ENCODE data around the gene UFC1.

Gene UFC1

GRCh38 chr1:161172349-161172748, 18.6 kb downstream of the UFC1 start:
- no peak for DNase-seq

- no peak for DNase-seq
Measured at GRCh38 chr1:161172776-161173376, 19.1 kb downstream of the UFC1 start.

DNA sequence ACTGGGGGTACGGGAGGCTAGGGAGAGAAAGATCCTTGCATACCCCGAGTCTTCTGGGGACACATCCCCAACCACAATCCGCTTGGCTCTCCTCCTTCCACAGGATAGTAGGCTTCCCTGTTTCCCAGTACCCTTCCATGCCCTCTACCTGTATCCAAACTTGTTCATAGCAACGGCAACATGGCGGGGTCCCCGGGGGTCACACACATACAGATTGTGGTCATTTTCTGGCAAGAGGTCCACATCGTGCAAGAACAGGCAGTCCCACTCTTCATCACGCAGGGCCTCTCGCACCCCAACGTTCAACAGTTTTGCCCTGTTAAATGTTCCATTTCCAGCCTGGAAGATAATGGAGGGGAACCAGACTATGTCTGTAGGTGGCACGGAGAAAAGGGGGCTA, 19.9 kb downstream of the UFC1 start:
- DNase-seq: no peak

GRCh38 chr1:161174911-161175310, 21.1 kb downstream of the UFC1 start:
- no peak for DNase-seq

GRCh38 chr1:161175771-161176453, 22.1 kb downstream of the UFC1 start:
- DNase-seq: no peak

GRCh38 chr1:161176468-161177111, 22.8 kb downstream of the UFC1 start:
- no peak for DNase-seq

- peak; percentile 96 for DNase-seq
Measured at GRCh38 chr1:161177112-161177935, 23.5 kb downstream of the UFC1 start, which contains the start of gene B4GALT3. B4GALT3 (minus strand) TSS chr1:161177507; CDS start chr1:161176060, 1,447 bp downstream.

DNA sequence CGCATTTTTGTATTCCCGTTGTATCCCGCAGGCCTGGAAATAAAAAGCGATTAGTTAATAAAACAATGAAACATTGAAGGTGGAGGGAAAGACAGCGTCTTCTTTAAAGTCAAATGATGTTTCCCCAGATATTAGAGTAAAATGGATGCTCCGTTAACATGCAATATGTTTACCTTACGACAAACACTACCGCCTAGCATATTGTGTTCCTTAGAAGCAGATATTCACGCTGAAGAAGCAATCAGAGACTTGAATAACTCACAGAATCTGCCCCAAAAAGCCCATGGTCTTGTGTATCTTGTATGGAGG, 24.1 kb downstream of the UFC1 start:
- no peak for DNase-seq

GRCh38 chr1:161179698-161180097, 25.9 kb downstream of the UFC1 start:
- DNase-seq: no peak

DNA sequence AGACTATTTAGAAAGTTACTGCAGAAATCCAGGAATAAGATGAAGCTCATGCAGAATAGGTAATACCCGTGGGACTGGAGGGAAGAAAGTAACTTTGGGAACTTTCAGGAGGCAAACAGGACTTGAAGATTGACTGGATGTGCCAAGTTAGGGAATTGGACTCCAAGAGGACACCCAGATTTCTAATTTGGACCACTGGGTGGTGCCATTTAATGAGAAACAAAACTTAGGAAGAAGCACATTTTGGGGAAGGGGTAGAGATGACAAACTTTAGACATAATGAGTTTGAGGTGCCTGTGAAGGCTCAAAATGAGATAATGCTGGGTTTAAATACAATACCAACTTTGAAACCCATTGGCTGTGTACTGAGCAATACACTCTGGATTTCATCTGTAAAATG, 26.9 kb downstream of the UFC1 start:
- no peak for DNase-seq

DNA sequence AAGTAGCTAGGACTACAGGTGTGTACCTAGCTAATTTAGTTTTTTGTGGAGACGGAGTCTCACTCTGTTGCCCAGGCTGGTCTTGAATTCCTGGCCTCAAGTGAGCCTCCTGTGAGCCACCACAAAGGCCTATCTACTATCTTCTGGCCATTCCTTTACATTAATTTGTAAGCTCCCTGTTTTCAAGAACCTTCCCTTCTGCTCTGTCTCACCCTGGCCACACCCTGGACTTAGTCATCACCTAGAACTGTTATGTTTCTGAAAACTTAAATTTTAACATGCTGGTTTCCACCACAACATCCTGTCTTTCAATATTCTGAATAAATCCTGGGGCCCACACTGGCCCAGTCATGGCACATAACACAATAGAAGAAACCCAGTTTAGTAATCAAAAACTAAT, 28.4 kb downstream of the UFC1 start:
- no peak for DNase-seq

GRCh38 chr1:161185282-161185682, 31.5 kb downstream of the UFC1 start:
- no peak for DNase-seq

DNA sequence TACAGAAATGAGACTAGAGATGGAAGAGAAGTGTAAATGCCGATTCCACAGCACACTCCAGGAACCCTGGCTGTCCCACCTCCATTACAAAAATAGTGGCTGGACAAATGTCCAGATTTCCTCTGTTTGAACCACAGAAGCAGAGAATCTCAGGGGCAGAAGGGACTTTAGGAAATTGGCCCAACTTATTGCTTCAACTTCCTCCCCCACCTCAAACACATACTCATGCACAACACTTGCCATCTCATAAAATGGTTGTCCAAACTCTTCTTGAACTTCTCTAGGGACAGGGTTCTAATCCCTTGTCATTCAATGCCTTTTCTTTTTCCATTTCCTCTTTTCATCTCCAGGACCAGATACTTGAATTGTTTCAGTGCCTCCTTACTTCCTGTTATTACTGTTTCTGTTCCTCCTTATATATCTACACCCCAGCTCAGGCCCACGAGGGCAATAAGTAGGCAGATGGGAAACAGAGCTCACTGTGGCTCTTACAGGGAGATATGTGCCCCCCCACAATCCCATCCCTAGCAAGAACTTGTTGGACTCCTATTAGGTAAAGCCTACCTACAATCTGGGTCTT, 32.0 kb downstream of the UFC1 start:
- no peak for DNase-seq

DNA sequence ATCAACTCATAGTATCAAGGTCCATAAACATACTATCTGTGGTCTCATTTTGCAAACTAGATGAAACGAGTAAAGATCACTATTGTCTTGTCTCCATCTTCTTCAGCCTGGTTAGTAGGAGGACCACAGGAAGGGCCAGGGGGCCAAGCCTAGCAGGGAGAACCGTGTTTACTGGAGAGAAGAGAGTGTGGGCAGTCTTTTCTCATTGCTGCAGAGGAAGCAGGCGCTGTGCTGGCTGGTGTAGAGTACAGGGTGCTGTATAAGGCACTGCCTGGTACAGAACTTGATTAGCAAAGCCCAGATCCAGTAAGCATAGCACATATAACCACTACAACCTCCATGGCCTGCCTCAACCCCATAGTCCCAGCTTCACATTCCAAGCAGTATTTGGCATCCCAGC, 33.5 kb downstream of the UFC1 start:
- DNase-seq: no peak

- DNase-seq: no peak
Measured at GRCh38 chr1:161188381-161188780, 34.6 kb downstream of the UFC1 start.

GRCh38 chr1:161189036-161189435, 35.3 kb downstream of the UFC1 start:
- no peak for DNase-seq

DNA sequence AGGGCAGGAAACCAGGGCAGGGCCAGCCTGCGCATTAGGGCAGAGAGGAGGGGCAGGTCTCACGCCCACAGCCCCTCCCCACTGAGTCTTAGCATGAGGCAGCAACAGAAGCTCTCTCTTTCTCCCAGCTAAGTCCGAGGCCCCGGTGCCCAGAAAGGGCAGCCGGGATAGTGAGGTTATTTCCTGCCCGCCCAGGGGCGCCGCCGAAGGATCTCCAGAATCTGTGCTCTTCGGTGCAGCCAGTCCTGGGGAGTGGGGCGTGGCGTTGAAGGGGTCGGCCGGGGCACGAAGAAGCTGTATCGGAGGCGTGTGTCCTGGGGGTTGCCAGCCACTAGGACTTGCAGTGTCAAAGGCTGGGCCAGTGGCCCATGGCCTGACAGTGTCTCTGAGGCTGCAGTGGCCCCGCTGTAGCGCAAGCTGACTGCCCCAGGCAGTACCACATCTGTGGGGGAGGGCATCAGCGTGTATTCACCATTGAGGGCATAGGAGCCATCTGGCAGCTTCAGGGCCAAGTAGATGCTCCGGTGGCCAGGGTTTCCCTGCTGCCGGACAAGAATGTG, 37.3 kb downstream of the UFC1 start:
- peak; percentile 56 for DNase-seq

GRCh38 chr1:161191971-161192370, 38.2 kb downstream of the UFC1 start:
- no peak for DNase-seq

GRCh38 chr1:161192476-161193465, 39.0 kb downstream of the UFC1 start:
- peak; percentile 85 for DNase-seq

GRCh38 chr1:161193561-161194235, 39.9 kb downstream of the UFC1 start:
- DNase-seq: no peak

GRCh38 chr1:161195171-161195570, 41.4 kb downstream of the UFC1 start:
- DNase-seq: no peak

Data from islet precursor cell (in vitro differentiated cells).